Smooth muscle cell of the brain vasculature (primary cell): Measurements from ENCODE around the gene BCL2L13.

Experiments
- DNase-seq: peaks from one replicate; pipeline ENCODE4 v3.0.0-alpha.2; 2012; ENCODE audit warnings: low read depth, low spot score

Gene BCL2L13, protein sequence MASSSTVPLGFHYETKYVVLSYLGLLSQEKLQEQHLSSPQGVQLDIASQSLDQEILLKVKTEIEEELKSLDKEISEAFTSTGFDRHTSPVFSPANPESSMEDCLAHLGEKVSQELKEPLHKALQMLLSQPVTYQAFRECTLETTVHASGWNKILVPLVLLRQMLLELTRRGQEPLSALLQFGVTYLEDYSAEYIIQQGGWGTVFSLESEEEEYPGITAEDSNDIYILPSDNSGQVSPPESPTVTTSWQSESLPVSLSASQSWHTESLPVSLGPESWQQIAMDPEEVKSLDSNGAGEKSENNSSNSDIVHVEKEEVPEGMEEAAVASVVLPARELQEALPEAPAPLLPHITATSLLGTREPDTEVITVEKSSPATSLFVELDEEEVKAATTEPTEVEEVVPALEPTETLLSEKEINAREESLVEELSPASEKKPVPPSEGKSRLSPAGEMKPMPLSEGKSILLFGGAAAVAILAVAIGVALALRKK

GRCh38 chr22:17638432-17639246 is at the start of gene BCL2L13:
Gene BCL2L13 (plus strand): TSS chr22:17638757. CDS start chr22:17655712, 16,955 bp downstream.
- peak; percentile 69 for DNase-seq

DNA sequence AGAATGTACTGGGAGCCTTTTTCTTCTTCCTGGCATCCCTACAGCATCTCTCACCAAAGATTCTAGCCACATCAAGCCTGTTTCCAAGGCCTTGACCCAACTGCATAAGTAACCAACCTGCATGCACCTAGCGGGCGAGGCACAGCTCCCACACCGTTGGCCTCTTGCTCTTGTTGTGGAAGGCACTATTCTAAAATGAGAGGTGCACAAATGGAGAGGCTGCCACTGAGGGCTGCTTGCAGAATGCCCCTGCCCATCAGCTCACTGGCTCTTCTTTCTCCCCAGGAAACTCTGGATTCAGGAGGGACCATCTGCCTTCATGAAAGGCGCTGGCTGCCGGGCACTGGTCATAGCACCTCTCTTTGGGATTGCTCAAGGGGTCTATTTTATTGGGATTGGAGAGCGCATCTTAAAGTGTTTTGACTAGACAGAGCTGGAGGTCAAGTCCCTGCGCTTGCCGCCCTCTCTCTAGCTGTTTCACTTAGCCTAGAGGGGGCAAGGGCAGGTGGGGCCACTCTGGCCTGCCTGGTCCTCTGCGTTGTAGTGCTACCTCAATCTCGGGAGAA is 48.7 kb upstream of the BCL2L13 start:
- no peak for DNase-seq

GRCh38 chr22:17590586-17590985 is 48.0 kb upstream of the BCL2L13 start:
- no peak for DNase-seq

GRCh38 chr22:17592201-17592600 is 46.4 kb upstream of the BCL2L13 start:
- no peak for DNase-seq

- no peak for DNase-seq
These were observed 42.3 kb upstream of the BCL2L13 start for GRCh38 chr22:17596226-17596625.

GRCh38 chr22:17597217-17597616 is 41.3 kb upstream of the BCL2L13 start:
- DNase-seq, result no peak

DNA sequence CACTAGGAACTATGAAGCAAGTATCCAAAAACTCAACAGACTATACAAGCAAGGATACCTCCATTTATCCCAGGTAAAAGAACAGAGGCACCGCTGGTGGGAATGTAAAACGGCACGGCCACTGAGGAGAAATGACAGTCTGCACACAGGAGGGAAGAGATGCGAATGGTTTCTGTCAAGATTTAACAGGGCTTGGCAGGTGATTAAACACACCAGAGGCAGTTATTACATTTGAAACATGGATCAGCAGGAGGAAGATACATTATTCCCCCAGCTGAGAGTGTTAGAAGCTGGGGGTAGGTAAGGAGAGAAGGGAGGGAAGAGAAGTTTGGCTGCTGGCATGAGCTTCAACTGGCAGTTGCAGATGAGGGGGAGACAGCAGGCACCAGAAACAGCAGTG is 40.2 kb upstream of the BCL2L13 start:
- no peak for DNase-seq

- no peak for DNase-seq
These were observed 37.5 kb upstream of the BCL2L13 start for GRCh38 chr22:17601031-17601430.

GRCh38 chr22:17603668-17604067 is 34.9 kb upstream of the BCL2L13 start:
- no peak for DNase-seq

DNA sequence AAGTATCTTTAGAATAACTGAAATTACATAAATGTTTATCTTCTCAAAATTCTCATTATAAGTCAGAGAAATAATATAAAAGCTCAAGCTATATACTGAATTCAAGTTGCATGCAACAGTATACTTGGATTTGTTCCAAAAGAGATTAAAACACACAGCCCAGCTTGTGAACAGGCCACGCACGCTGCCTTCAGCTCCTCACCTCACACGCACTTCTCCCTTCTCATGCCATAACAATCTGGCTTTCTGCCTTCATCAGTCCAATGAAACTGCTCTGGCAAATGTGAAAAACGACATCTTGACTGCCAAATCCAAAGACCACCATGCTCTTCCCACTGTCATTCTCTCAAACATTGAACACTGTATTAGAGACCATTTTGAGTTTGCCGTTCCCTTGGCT is 32.1 kb upstream of the BCL2L13 start:
- DNase-seq, result no peak

DNA sequence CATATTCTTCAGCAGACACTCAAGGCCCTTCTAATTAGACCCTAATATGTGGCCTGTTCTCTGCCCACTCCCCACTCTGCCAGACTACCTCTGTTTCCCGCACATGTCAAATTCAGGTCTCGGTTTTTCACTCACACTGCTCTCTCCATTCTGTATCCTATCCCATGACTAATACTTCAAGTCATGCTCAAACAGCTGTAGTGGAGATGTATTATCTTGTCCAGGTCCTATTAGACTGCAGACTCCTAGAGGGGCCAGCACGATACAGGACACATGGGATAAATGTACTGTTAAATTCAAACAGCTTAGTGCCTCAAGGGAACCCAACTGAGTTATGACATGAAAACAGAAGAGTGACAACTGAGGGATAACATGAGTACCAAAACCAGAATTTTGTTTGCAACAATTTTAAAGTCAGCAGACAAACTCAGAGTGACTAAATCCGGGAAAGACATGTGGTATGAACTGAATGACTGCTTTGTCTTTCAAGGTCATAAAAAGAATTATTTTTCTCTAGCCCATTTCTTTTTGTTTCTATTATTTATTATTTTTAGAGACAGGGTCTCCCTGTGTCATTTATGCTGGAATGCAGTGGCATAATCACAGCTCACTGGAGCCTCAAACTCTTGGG is 30.6 kb upstream of the BCL2L13 start:
- DNase-seq, result no peak

DNA sequence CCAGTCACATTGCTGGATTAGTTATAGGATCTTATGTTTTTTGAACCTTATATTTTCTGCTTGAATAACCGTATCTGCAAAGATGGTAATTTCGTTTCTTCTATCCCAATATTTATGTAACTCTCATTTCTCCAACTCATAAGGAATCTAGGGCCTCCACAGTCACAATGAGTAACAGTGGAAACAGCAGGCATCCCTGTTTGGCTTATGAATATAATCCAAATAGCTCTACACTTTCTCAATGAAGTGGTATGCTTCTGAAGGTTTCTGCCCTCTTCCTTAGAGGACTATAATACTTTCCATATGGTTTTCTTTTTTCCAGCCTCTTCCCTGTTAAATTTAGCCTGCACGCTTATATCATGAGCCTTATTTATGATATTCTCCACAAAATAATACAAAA is 26.5 kb upstream of the BCL2L13 start:
- DNase-seq, result no peak

- DNase-seq, result no peak
These were observed 25.3 kb upstream of the BCL2L13 start for GRCh38 chr22:17613280-17613679.

GRCh38 chr22:17627961-17628405 is 10.6 kb upstream of the BCL2L13 start:
- DNase-seq, result no peak

DNA sequence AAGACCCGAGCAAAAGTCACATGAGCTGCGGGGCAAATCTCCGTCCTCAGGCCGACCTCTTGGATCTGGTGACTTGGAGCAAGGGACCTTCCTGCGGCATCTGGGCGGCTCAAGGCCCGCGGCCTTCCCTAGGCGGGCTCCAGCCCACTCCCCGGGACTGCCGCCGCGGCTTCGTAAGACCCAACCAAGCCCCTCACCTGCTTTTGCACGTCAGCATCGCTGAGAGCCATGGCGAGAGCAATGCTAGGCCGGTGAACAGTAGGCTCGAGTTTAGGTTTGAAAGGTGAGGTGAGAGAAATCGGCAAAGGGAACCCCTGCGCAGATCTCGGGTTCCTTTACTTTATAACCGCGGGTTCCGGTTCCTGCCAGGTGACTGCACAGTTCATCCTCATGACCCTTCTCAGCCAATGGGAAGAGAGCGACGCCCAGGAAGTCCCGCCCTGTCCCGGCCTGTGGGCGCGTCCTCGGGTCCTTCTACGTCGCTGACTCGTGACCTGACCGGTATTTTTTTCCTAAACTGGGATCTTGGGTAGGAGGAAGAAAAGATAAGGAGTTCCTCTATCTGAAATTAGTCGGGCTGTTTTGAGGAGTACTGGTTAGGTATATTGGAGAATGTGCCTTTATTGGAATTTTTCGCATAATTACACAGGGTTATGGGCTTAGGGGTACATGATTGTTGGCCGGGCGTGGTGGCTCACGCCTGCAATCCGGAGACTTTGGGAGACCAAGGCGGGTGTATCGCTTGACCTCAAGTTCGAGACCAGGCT is 10.0 kb upstream of the BCL2L13 start, which contains the start of gene ATP6V1E1:
Gene ATP6V1E1 (minus strand): TSS at position 344 of the 767 bp plus-strand sequence. CDS start 114 bp downstream, at position 230.
- peak; percentile 94 for DNase-seq

DNA sequence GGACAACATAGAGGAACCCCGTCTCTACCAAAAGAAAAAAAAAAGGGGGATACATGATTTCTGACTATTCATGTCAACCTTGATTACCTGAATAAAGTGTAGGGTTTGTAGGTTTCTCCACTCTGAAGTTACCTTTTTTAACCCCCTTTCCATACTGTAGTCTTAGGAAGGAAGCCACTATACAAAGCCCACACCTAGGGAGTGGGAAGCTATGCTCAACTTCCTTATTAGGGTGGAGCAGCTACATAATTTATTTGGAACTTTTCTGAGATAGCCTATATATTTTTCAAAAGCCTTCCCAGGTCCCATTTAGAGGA is 9.4 kb upstream of the BCL2L13 start:
- DNase-seq, result no peak

DNA sequence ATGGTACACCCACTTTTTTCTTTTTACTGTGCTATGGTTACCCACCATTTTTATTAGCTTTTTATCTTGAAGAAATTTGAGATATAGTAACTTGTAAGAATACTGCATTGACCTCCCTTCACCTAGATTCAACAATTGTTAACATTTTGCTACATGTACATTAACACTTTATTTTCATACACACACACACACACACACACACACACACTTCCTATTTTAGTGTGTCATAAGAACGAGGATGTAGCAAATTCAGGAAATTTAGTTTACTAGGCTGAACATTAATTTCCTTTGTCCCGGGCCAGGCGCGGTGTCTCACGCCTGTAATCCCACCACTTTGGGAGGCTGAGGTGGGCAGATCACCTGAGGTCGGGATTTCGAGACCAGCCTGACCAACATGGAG is 8.9 kb upstream of the BCL2L13 start:
- DNase-seq, result no peak

DNA sequence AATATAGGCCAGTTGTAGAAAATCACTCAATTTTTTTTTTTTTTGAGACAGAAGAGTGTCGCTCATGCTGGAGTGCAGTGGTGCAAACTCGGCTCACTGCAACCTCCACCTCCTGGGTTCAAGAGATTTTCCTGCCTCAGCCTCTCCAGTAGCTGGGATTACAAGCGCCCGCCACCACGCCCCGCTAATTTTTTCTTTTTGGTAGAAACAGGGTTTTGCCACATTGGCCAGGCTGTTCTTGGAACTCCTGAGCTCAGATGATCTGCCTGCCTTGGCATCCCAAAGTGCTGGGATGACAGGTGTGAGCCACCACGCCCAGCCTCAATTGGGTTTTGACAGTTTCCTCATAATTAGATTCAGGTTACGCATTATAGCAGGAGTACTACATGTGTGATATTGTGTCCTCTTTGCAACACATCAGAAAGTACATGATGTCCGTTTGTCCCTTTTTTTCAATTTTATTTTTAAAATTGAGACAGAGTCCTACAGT is 7.4 kb upstream of the BCL2L13 start:
- no peak for DNase-seq

DNA sequence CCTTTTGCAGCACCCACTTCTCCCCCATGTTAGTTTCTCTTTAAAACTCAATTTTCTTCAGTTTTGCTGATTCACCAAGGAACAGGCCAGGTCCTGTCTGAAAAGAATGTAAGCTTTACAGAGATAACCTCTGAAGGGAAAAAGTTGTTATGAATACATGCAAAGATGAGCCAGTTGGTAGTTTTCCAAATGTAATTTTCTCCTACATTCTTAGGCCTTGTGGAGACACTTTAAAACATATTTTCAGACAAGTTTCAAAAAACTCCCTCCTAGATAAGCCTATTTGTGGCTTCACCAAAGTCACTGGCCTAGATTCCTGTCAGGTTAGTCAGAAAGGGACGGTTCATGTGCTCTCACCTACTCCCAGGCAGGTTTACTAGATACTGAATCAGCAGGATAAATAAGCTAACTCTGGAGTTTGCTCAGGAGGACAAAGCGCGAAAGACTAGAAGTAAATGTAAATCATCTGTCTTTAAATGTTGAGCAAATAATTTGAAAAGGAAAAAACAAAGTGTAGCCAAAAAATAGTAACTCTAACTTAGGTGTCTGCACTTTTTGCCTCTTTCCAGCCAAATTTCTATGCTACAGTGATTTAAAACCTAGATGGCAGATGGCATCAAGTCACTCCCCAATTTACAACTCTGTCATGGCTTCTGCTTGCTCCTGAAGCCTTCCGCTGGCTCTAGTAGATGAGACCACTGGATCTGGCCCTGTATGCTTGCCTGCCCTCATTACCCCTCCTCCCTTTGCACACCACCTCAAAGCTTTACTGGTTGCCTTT is 5.2 kb upstream of the BCL2L13 start:
- no peak for DNase-seq

- DNase-seq, result no peak
These were observed 4.6 kb upstream of the BCL2L13 start for GRCh38 chr22:17633998-17634323.
